ENCODE measurements around the gene REG3G. TPM values are rescaled to one million over a fixed set of nuclear protein-coding genes. Genes with fewer than 3 reads are reported as not detected.

Gene REG3G
- total and polyA plus RNA-seq, 2 of the 13 experiments (the other 11 are each of a cell fraction or from before 2014, with no cell fraction given): not detected

DNA sequence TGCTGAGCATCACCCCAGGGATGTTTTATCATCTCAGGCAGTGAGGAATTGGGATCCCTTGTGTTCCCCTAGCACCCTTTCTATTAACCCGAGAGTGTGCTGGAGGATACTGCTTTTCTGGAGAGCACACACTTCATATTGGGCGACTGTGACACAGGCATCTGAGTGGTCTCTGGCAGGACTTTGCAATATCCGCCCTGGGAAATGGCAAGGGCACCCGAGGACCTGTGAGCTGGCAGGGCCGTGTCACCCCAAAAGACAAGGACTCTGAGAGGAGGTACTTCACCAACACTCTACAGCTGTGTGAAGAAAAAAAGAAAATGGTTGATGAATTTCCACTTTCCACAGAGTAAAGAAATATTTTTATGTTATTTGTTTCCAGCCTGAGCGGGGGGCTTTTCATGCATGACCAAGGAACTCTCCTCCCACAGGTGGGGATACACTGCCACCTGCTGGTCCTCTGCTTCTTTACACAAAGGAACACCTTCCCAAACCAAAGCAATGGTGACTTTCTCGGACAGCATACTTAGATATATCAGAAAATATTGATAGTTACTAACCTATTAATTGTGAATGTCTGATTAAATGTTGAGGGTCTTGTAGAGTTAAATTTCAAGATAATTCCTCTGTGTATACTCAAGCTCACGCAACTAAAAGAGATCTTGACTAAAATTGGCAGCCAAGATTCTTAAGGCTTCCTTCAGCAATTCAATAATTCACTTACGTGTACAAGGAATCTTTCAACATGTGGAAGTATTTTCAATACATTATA, 45.9 kb upstream of the REG3G start (continued):
- TF ChIP-seq HCFC1 (IDR thresholded peaks at IDR 0.05; ENCODE audit: low read depth, low read length) (no peak), ATF1 (CRISPR knock-in tag; IDR thresholded peaks at IDR 0.05) (no peak)
- TF ChIP-seq, protein P1, sequence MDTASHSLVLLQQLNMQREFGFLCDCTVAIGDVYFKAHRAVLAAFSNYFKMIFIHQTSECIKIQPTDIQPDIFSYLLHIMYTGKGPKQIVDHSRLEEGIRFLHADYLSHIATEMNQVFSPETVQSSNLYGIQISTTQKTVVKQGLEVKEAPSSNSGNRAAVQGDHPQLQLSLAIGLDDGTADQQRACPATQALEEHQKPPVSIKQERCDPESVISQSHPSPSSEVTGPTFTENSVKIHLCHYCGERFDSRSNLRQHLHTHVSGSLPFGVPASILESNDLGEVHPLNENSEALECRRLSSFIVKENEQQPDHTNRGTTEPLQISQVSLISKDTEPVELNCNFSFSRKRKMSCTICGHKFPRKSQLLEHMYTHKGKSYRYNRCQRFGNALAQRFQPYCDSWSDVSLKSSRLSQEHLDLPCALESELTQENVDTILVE (CRISPR knock-in tag; IDR thresholded peaks at IDR 0.05): 0 out of 2 replicates have a peak, but pooled peaks have one; percentile 27

DNA sequence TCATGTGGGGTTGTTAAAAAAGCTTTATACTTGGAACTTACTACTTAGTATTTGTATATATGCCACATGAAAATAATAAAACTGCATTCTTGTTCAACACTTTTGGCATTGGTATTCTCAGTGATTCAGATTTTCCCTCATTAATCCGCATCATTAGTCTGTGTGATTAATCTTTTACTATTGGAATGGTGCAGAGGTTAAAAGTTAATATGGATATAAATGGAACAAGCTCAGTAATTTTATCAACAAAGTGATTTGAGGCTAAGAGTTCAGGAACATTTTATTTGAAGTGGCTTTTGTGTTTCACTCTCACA, 45.4 kb upstream of the REG3G start:
- Histone ChIP-seq H4K20me1 (ENCODE audit: insufficient read depth, low read length) (no peaks in the 10 kb centered on the region), H3K9me3 (ENCODE audit: low read length) (no peaks in the 10 kb centered on the region), H3K9ac (ENCODE audit: insufficient read depth, low read depth, low read length) (no peak overlapping the region), H2AFZ (ENCODE audit: low read length) (no peak overlapping the region), H3K79me2 (ENCODE audit: insufficient read depth, low read length) (no peaks in the 10 kb centered on the region), H3K4me1 (ENCODE audit: insufficient read depth, low read length) (no peaks in the 10 kb centered on the region), H3K4me3 (replicated peaks in 1 of 3; ENCODE audit: insufficient read depth in 1 of 3, low read depth in 2 of 3, low read length in 3 of 3) (no peak overlapping the region), H3K27me3 (ENCODE audit: control insufficient read depth in 1 of 2, insufficient read depth in 2 of 2, low read length in 2 of 2) (no peaks in the 10 kb centered on the region), H3K36me3 (replicated peaks in 1 of 2; ENCODE audit: control insufficient read depth in 1 of 2, insufficient read depth in 2 of 2, low read length in 2 of 2) (no peaks in the 10 kb centered on the region), H3K27ac (ENCODE audit: extremely low read length, insufficient read depth, low read length) (no peak overlapping the region), H3K4me2 (ENCODE audit: low read depth, low read length) (no peak overlapping the region)
- no peak for DNase-seq (ENCODE audit: low spot score)
- FAIRE-seq: no peak
- WGBS (ENCODE audit: low lambda C conversion rate): 4% methylated on average over 1 of the region's 1 CpG
- ATAC-seq: no peak
- BruUV-seq (replicated peaks): no TSS peak
- in situ Hi-C loops (cut with HindIII; ENCODE audit: extremely low pct_ligation_motif_present, low pct_unique_long_range_greater_than_20kb): loop anchor here (25.0 kb wide), 1 partner anchor 618 kb away; no protein-coding TSS in a partner anchor
- CTCF ChIA-PET (ENCODE audit: low intra/inter-chr PET ratio, low total read pairs): interaction anchor here (3.1 kb wide), 1 partner anchor 308 kb away, joined by 40 read pairs; no protein-coding TSS in a partner anchor
- TF ChIP-seq, protein P2, sequence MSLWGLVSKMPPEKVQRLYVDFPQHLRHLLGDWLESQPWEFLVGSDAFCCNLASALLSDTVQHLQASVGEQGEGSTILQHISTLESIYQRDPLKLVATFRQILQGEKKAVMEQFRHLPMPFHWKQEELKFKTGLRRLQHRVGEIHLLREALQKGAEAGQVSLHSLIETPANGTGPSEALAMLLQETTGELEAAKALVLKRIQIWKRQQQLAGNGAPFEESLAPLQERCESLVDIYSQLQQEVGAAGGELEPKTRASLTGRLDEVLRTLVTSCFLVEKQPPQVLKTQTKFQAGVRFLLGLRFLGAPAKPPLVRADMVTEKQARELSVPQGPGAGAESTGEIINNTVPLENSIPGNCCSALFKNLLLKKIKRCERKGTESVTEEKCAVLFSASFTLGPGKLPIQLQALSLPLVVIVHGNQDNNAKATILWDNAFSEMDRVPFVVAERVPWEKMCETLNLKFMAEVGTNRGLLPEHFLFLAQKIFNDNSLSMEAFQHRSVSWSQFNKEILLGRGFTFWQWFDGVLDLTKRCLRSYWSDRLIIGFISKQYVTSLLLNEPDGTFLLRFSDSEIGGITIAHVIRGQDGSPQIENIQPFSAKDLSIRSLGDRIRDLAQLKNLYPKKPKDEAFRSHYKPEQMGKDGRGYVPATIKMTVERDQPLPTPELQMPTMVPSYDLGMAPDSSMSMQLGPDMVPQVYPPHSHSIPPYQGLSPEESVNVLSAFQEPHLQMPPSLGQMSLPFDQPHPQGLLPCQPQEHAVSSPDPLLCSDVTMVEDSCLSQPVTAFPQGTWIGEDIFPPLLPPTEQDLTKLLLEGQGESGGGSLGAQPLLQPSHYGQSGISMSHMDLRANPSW (CRISPR knock-in tag; IDR thresholded peaks at IDR 0.05; ENCODE audit: borderline replicate concordance): no peak
- TF ChIP-seq RBM39 (IDR thresholded peaks at IDR 0.05; ENCODE audit: low read depth, low read length, poor library complexity, severe bottlenecking): no peak
- TF ChIP-seq SRY (CRISPR knock-in tag; IDR thresholded peaks at IDR 0.05): no peak
- POLR2A ChIA-PET: no interaction called here
- intact Hi-C loops (cut with micrococcal nuclease; ENCODE audit: unreplicated experiment): no loop called here

Data from HepG2 (cell line).